HPDE6-E6E7 (cell line): ENCODE measurements around the gene EYS.

Experiments
- DNase-seq: peaks from one replicate; pipeline ENCODE4 v3.0.0; 2011; ENCODE audit warnings: missing footprints; ENCODE audit errors: extremely low spot score

The EYS gene

DNA sequence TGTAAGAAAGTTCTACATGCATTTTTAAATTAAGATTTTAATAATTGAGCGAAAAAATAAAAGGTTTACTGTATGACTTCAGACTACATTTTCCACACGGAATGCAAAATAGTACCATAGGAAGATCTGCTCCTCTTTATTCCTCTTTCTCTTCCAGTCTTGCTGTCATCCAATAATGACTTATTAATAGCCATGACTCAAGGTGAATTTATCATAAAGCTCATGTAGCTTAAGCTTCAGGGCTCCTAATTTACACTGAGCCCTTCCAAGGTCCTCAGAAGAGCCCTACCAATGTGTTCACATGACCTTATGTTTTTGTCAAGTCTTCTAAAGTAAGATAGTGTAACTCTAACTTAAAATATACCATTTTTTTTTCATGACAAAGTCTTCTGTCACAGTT is 1561.4 kb downstream of the EYS start:
- no peak for DNase-seq

DNA sequence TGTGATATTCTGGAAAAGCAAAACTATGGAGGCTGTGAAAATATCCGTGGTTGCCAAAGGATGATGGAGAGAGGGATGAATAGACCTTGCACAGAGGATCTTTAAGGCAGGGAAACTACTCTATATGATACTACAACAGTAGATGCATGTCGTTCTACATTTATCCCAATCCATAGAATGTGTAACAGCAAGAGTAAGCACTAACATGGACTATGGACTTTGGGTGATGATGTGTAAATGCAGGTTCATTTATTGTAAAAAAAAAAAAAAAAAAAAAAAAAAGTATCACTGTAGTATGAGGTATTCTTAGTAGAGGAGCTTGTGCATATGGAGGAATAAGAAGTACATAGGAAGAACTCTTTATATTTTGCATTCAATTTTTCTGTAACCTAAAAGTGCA is 1563.9 kb downstream of the EYS start:
- DNase-seq = no peak

DNA sequence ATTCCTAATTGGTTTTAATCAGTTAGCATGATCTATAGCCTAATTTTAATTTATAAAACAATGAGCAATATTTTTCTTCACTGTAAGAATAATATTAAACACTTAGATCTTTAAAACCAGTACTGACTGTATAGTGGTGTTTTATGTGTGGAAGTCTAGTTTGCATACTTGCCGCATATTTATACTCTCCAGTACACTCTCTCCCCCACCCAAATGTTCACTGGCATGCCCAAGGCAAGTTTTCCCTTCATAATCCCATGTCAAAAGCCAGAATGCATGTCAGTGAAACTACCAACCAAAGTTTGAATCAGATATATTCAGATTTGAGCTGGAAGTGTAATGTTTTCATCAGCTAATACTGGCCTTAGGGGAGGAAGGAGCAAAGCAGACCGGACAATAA is 1565.3 kb downstream of the EYS start:
- no peak for DNase-seq

DNA sequence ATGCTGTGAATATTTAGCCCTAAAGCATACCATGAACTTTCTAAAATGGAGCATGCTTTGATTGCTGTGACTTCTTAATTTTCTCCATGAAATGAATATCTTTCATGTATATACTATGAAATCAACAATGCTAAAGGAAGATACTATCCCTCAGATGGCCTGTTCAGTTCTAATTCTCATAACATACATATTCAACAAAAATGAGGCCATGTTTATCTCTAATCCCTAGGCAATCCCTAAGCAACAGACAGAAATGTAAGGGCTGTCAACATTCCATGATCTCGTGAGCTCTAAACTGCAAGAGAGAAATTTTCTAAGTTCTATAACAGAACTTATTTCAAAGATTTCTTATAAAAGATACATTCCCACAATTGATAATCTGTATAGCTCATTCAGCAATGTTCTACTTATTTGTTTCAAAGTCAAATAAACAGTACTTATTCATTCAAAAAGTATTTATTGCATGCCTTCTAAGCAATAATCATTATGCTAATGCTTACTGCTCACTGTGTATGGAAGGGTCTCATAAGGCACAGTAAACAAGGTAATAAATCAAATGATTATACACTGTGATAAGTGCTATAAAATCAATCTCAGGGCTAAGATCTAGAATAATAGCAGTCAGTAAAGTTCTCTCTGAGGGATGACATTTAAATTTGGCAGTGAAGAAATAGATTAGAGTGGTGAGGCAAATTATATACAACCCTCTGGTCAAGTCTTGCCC is 1578.6 kb downstream of the EYS start:
- DNase-seq = no peak

DNA sequence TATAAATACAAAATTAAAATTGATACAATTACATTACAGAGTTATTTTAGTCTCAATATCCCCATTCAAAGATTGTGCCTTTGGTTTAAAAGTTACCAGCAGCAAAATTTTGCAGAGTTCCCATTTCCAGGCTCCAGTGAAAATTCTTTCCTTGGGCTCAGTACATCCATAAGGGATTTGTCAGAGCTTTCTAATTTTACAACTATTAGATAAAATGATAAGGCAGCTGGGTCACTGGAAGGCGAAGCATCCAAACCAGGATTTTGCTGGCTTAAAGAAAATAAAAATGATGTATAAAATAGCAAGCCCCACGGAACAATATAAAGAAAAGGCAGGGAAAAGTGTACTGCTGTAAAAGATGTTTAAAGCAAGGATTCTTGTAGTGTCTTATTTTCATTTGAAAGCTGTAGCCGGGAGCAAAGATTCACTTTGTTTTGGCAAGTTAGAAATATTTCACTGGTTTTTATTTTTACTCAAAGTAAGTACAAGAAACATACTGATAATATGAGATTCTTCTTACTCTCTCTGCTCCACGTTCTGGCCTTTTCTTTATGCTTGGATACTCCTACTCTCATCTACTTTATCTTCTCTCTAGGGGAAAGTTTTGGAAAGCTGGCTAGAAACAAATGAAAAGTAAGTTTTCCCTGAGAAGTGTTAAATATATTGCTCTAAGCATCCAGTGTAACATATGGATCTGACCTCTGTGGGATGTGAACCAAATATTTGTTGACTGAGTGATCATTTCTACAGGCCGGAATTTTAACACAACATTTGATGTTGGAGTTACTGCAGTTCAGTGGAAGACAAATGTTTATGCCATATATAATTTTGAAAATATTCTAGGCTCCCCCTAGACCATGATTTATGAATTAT is 1583.0 kb downstream of the EYS start:
- no peak for DNase-seq

DNA sequence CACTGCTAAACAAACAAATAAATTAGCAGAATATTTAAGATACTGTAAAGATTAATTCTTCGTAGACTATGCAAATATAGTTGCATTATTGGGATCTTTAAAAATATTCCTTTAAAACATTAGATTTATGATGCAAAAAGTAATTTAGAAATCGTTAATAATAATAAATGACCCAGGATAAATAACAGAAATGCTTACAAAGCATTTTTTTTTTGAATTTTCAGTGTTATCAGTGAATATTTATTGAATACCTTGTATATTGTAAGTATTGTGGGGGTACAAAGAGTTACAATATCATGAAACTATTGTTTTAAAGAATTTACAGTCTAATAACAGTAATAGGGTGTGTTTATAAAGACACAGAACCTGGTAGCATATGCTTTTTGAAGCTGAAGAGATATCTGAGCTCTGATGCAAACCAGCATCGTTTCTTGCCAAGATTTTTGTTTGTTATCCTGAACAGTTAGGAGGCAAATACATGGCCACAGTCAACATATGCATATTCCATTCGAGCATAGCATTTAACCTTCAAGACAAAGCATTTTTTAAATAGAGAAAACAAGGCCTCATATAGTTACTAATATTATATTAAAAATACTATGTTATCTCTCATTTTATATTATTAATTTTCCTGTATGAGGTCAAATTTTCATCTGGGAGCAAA is 1584.2 kb downstream of the EYS start:
- no peak for DNase-seq

DNA sequence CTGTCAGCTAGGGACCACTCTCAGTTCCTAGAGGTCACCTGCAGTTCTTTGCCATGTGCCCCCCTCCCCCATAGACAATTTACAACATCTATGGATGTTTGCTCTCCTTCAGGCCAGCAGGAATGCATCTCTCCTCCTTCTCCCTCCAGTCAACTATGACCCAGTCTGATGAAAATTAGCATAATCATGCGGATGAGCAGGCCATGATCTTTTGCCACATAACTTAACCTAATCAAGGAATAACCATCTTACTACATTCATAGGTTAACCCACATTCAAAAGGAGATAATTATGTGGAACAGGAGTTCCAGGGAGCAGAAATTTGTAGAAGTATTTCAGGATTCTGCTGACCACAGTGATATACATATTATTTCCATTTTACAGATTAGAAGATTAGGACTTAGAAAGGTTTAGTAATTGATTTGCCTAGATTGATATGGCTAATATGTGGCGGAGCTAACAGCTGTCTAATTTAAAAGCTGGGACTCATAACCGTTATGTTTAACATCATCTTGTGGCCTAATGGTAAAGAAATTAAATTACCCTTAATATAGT is 1585.9 kb downstream of the EYS start:
- DNase-seq = no peak

DNA sequence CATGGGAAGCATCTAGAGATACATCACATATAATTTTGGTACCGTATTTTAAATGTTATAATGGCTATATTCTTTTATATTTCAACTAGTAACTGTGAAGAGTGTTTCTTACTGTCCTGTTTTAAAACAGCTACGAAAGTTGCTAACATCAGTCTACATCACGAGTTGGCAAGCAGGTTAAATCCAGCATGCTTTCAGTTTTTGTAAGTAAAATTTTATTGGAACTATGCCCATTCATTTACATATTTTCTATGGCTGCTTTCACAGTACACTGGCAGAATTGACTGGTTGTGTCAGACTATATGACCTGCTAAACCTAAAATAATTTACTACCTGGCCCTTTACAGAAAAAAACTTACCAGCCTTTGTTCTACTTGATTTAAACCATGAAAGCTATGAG is 1593.3 kb downstream of the EYS start:
- DNase-seq = no peak

DNA sequence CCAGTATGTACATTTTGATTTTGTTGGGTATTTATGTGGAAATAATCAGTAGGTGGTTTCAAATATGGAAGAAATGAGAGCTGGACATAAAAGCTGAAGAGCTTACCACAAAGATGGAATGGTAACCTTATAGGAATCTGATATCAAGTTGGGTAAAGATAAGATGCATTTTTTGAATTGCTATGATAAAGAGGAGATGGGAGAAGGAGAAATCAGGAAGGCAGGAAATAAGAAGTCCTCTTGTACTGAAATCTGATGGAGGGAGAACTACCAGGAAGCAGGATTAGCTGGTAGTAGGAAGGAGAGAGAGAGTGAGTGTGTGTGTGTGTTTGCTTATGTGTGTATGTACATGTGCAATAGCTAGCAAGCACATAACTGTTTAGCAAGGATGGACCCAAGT is 1603.0 kb downstream of the EYS start:
- no peak for DNase-seq

DNA sequence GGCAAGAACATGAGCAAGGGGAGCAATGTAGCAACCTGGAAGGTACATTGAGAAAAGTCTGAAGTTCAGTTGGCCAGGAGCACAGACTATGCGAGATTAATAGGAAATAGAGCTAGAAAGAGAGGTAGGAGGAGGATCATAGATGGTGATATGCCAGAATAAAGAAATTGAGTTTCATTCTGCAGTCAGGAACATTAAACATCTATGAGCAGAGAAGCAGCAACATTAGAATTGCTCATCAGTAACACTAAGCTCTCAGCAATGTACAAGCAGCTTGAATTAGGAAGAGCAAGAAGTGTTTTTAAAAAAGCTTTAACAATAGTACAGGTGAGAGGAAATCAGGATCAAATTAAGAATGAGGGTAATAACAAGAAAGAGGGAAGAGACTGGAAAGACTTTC is 1603.5 kb downstream of the EYS start:
- no peak for DNase-seq

DNA sequence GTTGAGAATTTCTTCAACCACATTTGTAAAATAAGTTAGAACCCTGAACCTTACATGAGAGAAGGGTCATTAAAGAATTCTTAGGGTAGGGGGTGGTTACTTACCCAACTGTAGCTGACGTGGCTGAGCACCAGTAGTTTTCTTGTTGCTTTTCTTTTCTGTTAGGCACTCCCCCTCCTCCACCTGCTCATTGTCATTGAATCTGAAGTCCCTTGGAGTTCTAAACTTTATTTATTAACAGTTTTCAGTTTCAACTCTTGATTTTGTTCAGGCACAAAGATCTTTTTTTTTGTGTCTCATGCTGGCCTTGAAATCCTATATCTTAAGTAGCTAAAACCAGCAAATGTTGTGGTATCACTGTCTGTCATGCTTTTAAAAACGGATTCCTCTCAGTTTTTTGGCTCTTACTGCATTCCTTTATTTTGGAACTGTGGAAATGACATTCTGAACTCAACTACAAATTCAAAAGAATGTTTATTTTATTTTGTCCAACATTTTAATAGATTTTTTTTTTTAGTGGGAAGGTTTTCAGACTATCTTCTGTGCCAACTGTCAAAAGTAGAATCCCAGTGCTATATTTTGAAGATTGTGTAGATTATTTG is 1606.2 kb downstream of the EYS start:
- DNase-seq = no peak

DNA sequence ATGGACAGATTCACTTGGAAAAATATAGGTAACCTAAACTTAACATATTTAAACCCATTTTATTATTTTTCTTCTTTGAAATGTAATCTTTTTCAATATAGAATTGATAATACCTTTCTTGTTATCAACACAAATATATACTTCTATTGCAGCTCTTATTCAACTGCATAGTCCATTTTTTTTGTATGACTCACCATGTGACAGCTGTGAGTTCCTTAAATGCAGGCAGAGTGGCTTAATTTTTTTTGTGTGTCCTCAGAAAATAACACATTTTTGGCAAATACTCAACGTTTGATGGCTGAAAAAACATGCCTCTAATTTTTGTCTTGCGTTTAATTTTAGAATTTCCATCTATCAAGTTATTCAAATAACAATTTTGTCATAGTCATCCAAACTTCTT is 1616.7 kb downstream of the EYS start:
- DNase-seq = no peak

DNA sequence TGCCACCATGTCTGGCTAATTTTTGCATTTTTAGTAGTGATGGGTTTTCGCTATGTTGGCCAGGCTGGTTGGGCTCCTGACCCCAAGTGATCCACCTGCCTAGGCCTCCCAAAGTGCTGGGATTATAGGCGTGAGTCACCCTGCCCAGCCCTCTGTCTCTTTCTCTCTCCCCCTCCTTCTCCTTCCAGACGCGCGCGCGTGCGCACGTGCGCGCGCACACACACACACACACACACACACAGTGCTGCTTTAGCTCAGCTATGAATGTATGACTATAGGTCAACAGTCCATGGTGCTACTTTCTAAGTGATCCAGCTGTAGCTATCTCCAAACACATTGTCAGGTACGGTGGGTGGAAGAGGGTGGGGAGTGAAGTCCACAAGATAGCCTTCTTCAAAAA is 1621.9 kb downstream of the EYS start:
- no peak for DNase-seq

DNA sequence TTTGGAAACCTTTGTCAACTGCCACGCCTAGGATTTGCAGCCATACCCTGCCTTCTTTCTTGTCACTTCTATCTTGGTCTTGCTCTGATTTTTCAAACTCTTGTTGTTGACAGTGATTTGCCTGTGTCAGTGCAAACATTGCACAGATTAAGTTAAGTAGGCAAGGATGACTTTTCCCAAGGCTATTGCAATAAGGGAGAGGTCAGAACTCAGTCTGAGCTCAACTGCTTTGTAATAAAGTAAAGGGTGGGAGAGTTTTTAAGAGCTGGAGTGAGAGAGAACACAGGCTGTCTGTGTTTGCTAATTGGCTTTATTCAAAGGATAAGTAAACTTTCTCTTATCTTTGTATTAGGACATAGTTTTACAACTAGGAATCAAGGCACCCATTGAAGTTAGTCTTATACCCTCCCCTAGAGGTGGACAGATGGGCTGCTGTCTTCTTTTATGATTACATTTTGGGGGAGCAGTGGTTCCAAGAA is 1622.8 kb downstream of the EYS start:
- peak; percentile 2 for DNase-seq

DNA sequence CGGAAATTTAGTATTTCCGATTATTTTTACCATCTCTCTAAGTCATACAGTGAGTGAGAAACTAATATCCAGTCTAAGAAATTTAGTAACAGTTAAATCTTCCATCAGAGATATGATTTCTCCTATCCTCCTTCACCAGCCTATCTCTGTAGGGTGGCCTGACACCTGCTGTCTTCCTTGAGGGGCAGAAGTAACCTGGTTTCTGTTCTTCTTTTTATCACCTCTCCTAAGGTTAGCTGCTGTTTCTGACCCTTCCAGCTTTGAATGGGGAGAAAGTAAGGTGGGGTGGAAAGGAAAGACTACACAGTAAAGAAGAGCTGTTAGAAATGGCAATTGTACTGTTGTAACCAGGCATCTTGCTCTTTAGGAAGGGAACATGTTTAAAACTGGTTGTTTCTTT is 1623.8 kb downstream of the EYS start:
- DNase-seq = no peak

DNA sequence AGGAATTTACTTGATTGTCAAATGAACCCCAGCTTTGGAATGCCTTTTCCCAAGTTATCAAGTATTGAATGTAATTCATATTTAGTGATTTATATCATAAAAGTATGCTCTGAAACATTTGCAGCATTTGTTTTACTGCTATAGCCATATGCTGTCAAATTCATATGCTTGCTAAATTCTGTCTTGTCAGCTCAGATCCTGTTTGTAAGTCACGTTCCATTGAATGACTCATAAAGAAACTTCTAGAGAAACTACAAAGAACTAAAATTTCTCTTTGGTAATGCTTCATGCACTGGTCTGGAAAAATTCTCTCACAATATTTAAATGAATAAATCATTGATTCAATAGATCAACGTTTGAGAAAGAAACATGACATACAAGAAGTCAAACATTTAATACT is 1625.6 kb downstream of the EYS start:
- peak; percentile 2 for DNase-seq

DNA sequence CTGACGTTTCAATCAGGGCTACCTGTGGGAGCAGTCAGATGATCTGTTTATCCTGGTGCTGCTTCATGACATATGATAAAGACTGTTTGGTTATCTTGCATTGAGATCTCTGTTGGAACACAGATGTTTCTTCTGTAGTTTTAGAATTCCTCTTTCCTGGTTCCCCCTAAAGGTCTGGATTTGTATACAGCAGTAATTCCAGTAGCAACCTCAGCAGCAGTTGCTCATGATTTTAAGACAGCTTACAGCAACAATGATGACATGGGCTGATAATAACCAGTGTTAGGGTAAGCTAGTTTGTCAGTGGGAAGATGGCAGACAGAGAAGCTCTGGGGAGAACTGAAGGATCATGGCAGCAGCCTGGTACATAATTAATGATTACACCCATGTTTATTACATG is 1632.0 kb downstream of the EYS start:
- DNase-seq = no peak

DNA sequence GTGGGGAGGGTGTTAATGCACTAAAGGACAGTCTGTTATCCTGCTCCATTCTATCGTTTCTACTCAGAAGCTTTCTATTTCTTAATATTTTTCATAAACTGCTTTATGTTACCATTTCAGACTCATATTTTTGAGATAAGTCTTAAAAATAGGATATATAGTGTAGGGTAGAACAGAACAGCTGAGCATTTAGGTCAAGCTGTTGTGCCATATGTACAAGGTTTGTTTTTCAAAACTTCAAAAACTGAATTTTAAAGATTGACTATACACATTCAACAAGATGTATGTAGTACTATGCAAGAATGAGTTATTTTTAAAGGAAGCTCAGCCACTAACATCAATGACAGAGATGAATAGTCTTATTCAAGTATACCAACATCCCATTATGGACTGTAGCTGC is 1634.3 kb downstream of the EYS start:
- DNase-seq = no peak

DNA sequence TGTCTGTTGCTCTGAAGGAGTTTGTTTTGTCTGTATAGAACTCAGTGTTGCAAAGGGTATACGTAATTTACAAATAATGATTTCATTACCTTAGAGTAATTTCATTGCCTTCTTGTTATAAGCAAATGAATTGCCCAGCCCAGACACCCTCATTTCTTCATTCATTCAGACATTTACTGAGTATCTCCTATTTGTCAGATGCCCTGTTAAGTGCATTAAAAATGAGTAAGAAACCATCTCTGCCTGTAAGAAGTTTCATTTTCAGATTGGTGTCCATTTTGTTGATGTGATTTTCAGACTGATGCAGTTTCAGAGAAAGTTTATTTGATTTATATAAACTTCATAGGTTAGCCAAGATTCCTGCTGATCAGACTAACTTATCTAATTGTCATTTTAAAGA is 1642.1 kb downstream of the EYS start:
- no peak for DNase-seq

DNA sequence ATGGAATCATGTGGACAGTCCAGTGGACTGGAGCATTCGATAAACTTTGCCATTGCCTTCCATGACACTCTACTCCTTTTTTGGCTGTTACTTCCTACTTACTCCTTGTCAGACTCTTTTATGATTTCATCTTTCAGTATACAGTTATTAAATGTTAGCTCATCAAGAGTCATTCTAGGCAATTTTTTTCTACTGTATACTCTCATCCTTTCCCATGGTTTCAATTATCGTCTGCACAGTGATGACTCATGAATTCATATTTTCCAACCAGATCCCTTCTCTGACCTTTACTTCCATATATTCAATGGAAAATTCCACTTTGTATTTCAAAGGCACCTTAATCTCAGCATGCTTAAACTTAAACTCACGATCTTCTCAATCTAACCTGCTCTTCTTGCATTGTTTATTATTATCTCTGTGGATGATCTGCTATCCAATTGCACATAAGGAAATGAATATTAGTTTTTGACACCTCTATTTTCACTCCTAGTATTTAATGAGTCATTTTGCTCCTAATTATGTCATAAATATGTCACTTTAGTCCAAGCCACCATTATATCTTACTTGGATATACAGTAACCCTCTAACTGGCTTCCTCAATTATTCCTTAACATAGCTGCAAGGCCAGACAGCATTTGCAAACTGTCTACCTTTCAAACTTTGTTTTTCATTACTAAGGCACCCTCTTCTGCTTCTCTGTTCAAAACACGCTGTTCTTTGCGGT is 1643.9 kb downstream of the EYS start:
- no peak for DNase-seq

DNA sequence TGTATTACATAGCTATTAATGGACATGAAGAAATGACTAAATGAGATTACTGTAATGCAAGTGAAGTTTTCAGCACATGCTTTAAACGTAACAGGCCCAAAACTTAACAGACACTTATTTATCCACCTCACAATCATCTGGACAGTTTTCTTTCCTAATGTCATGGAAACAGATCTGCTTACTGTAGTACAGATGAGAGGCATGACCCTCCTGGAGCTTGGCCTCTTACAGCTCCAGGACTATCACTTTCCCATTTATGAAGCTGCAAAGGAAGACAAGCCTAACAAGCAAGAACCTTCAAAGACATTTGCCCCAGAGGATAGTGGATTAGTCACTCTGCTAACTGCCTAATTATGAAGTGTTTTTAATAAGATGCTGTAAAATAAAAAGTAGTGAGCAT is 1652.2 kb downstream of the EYS start:
- DNase-seq = no peak
